H1 (cell line): ENCODE measurements around the gene HOMER2.

ENCODE experiments used
- CTCF ChIP-seq, 3 experiments: IDR thresholded peaks; 1 replicate in 2 of 3; 2 replicates in 1 of 3; pipeline versions ENCODE4 v1.5.1 to v1.6.1; 2011; ENCODE audit warnings: low read length in 3 of 3, mild to moderate bottlenecking in 3 of 3, inconsistent platforms in 2 of 3, low read depth in 1 of 3, moderate library complexity in 1 of 3; ENCODE audit not compliant: insufficient read depth in 1 of 3; ENCODE audit errors: control extremely low read depth in 1 of 3
- EZH2 ChIP-seq: fragments of 200-600 bp; sonication (generic); IDR thresholded peaks from 2 replicates; pipeline ENCODE4 v1.7.1; 2012; ENCODE audit warnings: low read depth, mild to moderate bottlenecking, moderate library complexity, low read length, inconsistent platforms; ENCODE audit not compliant: severe bottlenecking
- KDM1A ChIP-seq: fragments of 200-600, 300-600 bp; sonication (generic); IDR thresholded peaks from 2 replicates; pipeline ENCODE4 v1.7.1; 2016; ENCODE audit warnings: mild to moderate bottlenecking, low read length, borderline replicate concordance
- MAX ChIP-seq: IDR thresholded peaks from 2 replicates; pipeline ENCODE4 v1.6.1; 2012; ENCODE audit warnings: inconsistent platforms
- POLR2A ChIP-seq, 2 experiments: IDR thresholded peaks; 1 replicate in 1 of 2; 2 replicates in 1 of 2; pipeline ENCODE4 v1.6.1; 2011; ENCODE audit warnings: low read depth in 2 of 2, low read length in 2 of 2, mild to moderate bottlenecking in 2 of 2; ENCODE audit errors: control extremely low read depth in 1 of 2
- RAD21 ChIP-seq, 2 experiments: IDR thresholded peaks in 1 of 2; conservative IDR thresholded peaks in 1 of 2; 2 replicates each; pipeline ENCODE4 v1.6.1; 2011; ENCODE audit warnings: low read depth in 2 of 2, low read length in 2 of 2, improper control_type of control experiment in 1 of 2, inconsistent platforms in 1 of 2, mild to moderate bottlenecking in 1 of 2, moderate library complexity in 1 of 2
- RBBP5 ChIP-seq: IDR thresholded peaks from 2 replicates; pipeline ENCODE4 v1.7.1; 2012; ENCODE audit warnings: low read depth, mild to moderate bottlenecking, inconsistent platforms, low read length, moderate library complexity, borderline replicate concordance
- RXRA ChIP-seq: IDR thresholded peaks from 2 replicates; pipeline ENCODE4 v1.6.1; 2011; ENCODE audit warnings: low read depth, mild to moderate bottlenecking, low read length, moderate library complexity; ENCODE audit not compliant: insufficient read depth
- USF2 ChIP-seq: IDR thresholded peaks from 2 replicates; pipeline ENCODE4 v1.6.1; 2011; ENCODE audit warnings: low read length, improper control_type of control experiment

DNA sequence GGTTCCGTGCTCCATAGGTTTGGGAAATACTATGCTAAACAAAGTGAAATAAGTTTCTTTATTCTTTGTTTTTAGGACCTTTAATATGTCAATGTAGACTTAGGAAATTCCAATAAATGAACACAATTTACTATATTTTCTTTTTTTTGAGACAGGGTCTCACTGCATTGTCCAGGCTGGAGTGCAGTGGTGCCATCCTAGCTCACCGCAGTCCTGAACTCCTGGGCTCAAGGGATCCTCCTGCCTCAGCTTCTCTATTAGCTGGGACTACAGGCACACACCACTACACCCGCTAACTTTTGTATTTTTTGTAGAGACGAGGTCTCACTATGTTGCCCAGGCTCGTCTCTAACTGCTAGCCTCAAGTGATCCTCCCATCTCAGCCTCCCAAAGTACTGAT is 12.4 kb upstream of the HOMER2 start:
- TF ChIP-seq POLR2A (IDR thresholded peaks at IDR 0.05; ENCODE audit: control extremely low read depth in 1 of 2, low read depth in 2 of 2, low read length in 2 of 2) (no peak), RAD21 (IDR thresholded peaks at IDR 0.05 in 1 of 2, conservative IDR thresholded peaks at IDR 0.05 in 1 of 2; ENCODE audit: low read depth in 2 of 2, low read length in 2 of 2) (no peak), CTCF (IDR thresholded peaks at IDR 0.05; ENCODE audit: control extremely low read depth in 1 of 3, insufficient read depth in 1 of 3, low read depth in 1 of 3, low read length in 3 of 3) (no peak), KDM1A (no peak), EZH2 (no peak), RBBP5 (no peak), RXRA (no peak), USF2 (no peak), MAX (no peak)
